GM19438 (cell line): ENCODE results near the gene HAO2.
"Not testable (repeated sequence)": the region's sequence is repeated elsewhere in the genome, so short reads cannot be mapped to it uniquely, and the experiment has no call there.

ENCODE experiments used
- ATAC-seq: cut with Tn5 transposase; IDR thresholded peaks from one replicate; pipeline ENCODE4 v1.9.1; 2021; ENCODE audit warnings: low read depth; ENCODE audit not compliant: unreplicated experiment

The HAO2 gene

GRCh38 chr1:119341372-119341947 is 27.1 kb upstream of the HAO2 start:
- ATAC-seq = no peak

GRCh38 chr1:119345398-119345797 is 23.2 kb upstream of the HAO2 start:
- no peak for ATAC-seq

- no peak for ATAC-seq
These were observed 20.7 kb upstream of the HAO2 start for GRCh38 chr1:119347858-119348257.

GRCh38 chr1:119348941-119349340 is 19.6 kb upstream of the HAO2 start:
- no peak for ATAC-seq

- ATAC-seq = not testable (repeated sequence)
These were observed 17.7 kb upstream of the HAO2 start for GRCh38 chr1:119350866-119351265.

- ATAC-seq = no peak
These were observed 16.6 kb upstream of the HAO2 start for GRCh38 chr1:119351997-119352396.

- ATAC-seq = no peak
These were observed 14.7 kb upstream of the HAO2 start for GRCh38 chr1:119353836-119354235.

GRCh38 chr1:119358636-119359035 is 9.9 kb upstream of the HAO2 start:
- ATAC-seq = no peak

GRCh38 chr1:119359730-119360129 is 8.9 kb upstream of the HAO2 start:
- no peak for ATAC-seq

- ATAC-seq = no peak
These were observed 7.4 kb upstream of the HAO2 start for GRCh38 chr1:119361205-119361604.

GRCh38 chr1:119361620-119362344 is 6.8 kb upstream of the HAO2 start:
- no peak for ATAC-seq

GRCh38 chr1:119363162-119363561 is 5.4 kb upstream of the HAO2 start:
- ATAC-seq = no peak

- ATAC-seq = no peak
These were observed 3.9 kb upstream of the HAO2 start for GRCh38 chr1:119364640-119365039.

GRCh38 chr1:119366424-119366823 is 2.2 kb upstream of the HAO2 start:
- ATAC-seq = peak; percentile 61

GRCh38 chr1:119367432-119368124 is 1.0 kb upstream of the HAO2 start:
- no peak for ATAC-seq

- ATAC-seq = no peak
These were observed 2.2 kb downstream of the HAO2 start for GRCh38 chr1:119370748-119371147.

- no peak for ATAC-seq
These were observed 3.2 kb downstream of the HAO2 start for GRCh38 chr1:119371815-119372214.

- ATAC-seq = no peak
These were observed 4.0 kb downstream of the HAO2 start for GRCh38 chr1:119372503-119373086.

- ATAC-seq = no peak
These were observed 4.9 kb downstream of the HAO2 start for GRCh38 chr1:119373465-119373864.

GRCh38 chr1:119374208-119374874 is 5.8 kb downstream of the HAO2 start:
- no peak for ATAC-seq

GRCh38 chr1:119375366-119375765 is 6.8 kb downstream of the HAO2 start:
- ATAC-seq = no peak
